AG09319 (cell line): Measurements from ENCODE around the gene SLC24A2.

Experiments used
- DNase-seq: peaks from one replicate; pipeline ENCODE4 v3.0.0-alpha.2; 2010; ENCODE audit warnings: low read depth; ENCODE audit errors: extremely low read depth
- TF ChIP-seq, protein P1 (sequence below): IDR thresholded peaks from 2 replicates; pipeline ENCODE4 v1.5.1; 2011; ENCODE audit warnings: low read depth, mild to moderate bottlenecking, inconsistent platforms, low read length, moderate library complexity

SLC24A2 gene

GRCh38 chr9:19807182-19807892 is 18.5 kb upstream of the SLC24A2 start:
- TF ChIP-seq, protein P1, sequence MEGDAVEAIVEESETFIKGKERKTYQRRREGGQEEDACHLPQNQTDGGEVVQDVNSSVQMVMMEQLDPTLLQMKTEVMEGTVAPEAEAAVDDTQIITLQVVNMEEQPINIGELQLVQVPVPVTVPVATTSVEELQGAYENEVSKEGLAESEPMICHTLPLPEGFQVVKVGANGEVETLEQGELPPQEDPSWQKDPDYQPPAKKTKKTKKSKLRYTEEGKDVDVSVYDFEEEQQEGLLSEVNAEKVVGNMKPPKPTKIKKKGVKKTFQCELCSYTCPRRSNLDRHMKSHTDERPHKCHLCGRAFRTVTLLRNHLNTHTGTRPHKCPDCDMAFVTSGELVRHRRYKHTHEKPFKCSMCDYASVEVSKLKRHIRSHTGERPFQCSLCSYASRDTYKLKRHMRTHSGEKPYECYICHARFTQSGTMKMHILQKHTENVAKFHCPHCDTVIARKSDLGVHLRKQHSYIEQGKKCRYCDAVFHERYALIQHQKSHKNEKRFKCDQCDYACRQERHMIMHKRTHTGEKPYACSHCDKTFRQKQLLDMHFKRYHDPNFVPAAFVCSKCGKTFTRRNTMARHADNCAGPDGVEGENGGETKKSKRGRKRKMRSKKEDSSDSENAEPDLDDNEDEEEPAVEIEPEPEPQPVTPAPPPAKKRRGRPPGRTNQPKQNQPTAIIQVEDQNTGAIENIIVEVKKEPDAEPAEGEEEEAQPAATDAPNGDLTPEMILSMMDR = no peak
- DNase-seq = no peak

GRCh38 chr9:19804431-19804830 is 15.6 kb upstream of the SLC24A2 start:
- TF ChIP-seq, protein P1 = no peak
- DNase-seq = no peak

DNA sequence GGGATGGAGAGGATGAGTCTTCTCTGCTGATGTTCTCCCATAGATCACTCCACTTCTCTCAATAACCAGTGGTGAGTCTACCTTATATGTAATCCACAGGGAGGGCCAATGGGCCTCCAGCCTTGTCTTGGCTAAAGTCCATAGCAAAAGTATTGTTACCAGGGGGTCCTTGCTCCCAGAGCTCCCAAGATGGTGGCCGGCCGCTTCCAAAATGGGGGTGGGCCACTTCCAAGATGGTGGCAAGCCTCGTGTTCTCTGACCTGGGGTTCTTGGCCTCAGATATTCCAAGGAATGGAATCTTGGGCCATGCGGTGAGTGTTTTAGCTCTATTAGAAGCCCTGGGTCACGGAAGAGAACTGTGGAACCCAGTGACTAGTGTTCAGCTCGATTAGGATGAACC is 12.0 kb upstream of the SLC24A2 start:
- TF ChIP-seq, protein P1 = no peak
- DNase-seq = no peak

DNA sequence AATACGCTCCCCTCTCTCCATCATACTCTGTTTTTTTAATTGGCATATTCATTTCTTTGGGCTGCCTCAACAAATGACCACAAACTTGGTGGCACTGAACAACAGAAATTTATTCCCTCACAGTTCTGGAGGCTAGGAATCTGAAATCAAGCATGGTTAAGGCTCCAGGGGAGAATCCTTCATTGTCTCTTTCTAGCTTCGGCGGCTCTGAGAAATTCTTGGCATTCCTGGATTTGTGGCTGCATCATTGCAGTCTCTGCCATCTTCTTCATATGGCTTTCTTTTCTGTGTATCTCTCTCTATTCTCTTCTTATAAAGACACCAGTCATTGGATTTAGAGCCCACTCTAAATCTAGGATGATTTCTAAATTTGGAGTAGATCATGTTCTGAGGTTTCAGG is 10.9 kb upstream of the SLC24A2 start:
- DNase-seq = no peak
- TF ChIP-seq, protein P1 = no peak

GRCh38 chr9:19788152-19788551 is 685 bp downstream of the SLC24A2 start:
- no peak for DNase-seq
- TF ChIP-seq, protein P1 = no peak

GRCh38 chr9:19787672-19788071 is 1.2 kb downstream of the SLC24A2 start:
- DNase-seq = no peak
- TF ChIP-seq, protein P1 = no peak

GRCh38 chr9:19785230-19785629 is 3.6 kb downstream of the SLC24A2 start:
- TF ChIP-seq, protein P1 = no peak
- no peak for DNase-seq
